Nephron progenitor cell (in vitro differentiated cells): ENCODE data around the gene RARS2.

Experiments
- DNase-seq: peaks from one replicate; pipeline ENCODE4 v3.0.0; 2021
- H3K27ac Mint-ChIP-seq: 2 replicates; pipeline ENCODE4 v1.8.0; 2021; ENCODE audit warnings: mild to moderate bottlenecking, moderate library complexity, mixed read lengths
- H3K27me3 Mint-ChIP-seq: 2 replicates; pipeline ENCODE4 v1.8.0; 2021; ENCODE audit warnings: mild to moderate bottlenecking, low read depth, mixed read lengths; ENCODE audit not compliant: poor library complexity
- H3K36me3 Mint-ChIP-seq: 2 replicates; pipeline ENCODE4 v1.8.0; 2021; ENCODE audit warnings: low read depth, mixed read lengths
- H3K4me1 Mint-ChIP-seq: 2 replicates; pipeline ENCODE4 v1.8.0; 2021; ENCODE audit warnings: mixed read lengths
- H3K4me3 Mint-ChIP-seq: 2 replicates; pipeline ENCODE4 v1.8.0; 2021; ENCODE audit warnings: mild to moderate bottlenecking, moderate library complexity, mixed read lengths
- H3K9me3 Mint-ChIP-seq: 2 replicates; pipeline ENCODE4 v1.8.0; 2021; ENCODE audit warnings: mild to moderate bottlenecking, moderate library complexity, mixed read lengths
- TF ChIP-seq, protein P1 (sequence below): fragments of 200-600 bp; sonication (generic); IDR thresholded peaks from 2 replicates; pipeline ENCODE4 v1.5.0; 2021; ENCODE audit warnings: antibody characterized with exemption

RARS2 gene

DNA sequence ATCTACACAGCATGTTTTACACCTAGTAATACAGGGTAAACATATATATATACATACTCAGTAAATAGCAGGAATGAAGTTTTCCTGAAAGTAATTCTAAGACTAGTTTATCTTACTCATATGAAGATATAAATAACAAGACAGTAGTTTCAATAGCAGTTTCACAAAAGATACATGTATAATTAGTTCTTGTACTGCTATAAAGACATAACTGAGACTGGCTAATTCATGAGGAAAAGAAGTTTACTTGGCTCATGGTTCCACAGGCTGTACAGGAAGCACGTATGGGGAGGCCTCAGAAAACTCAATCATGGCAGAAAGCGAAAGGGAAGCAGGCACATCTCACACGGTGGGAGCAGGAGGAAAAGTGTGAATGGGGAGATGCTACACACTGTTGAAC, 16.9 kb downstream of the RARS2 start:
- Mint-ChIP-seq H3K27me3 (no peaks in the 10 kb centered on the region), H3K4me1 (peaks cover 23% of the 10 kb centered on the region), H3K9me3 (no peaks in the 10 kb centered on the region), H3K27ac (no peak overlapping the region), H3K4me3 (no peak overlapping the region), H3K36me3 (peaks cover 54% of the 10 kb centered on the region)
- DNase-seq, result no peak
- TF ChIP-seq, protein P1, sequence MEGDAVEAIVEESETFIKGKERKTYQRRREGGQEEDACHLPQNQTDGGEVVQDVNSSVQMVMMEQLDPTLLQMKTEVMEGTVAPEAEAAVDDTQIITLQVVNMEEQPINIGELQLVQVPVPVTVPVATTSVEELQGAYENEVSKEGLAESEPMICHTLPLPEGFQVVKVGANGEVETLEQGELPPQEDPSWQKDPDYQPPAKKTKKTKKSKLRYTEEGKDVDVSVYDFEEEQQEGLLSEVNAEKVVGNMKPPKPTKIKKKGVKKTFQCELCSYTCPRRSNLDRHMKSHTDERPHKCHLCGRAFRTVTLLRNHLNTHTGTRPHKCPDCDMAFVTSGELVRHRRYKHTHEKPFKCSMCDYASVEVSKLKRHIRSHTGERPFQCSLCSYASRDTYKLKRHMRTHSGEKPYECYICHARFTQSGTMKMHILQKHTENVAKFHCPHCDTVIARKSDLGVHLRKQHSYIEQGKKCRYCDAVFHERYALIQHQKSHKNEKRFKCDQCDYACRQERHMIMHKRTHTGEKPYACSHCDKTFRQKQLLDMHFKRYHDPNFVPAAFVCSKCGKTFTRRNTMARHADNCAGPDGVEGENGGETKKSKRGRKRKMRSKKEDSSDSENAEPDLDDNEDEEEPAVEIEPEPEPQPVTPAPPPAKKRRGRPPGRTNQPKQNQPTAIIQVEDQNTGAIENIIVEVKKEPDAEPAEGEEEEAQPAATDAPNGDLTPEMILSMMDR, result no peak

DNA sequence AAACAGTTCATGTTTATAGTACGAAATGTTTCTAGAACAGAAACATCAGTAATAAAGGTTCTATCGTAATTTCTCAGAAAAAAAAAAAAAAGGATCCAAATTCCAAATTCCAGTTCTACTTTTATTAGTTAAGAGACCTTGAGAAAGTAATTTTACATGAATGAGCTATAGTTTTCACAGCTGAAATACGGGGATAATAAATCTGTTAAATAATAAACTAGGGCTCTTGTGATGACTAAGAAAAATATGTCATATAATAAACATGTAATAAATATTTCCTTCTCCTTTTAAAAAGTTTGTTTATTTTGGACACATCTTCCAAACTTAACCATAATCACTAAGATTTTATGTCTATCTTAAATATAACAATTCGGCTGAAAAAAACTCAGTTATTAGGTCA, 17.8 kb downstream of the RARS2 start:
- Mint-ChIP-seq H3K27me3 (no peaks in the 10 kb centered on the region), H3K9me3 (no peaks in the 10 kb centered on the region), H3K36me3 (peaks cover 46% of the 10 kb centered on the region), H3K27ac (no peak overlapping the region), H3K4me1 (peaks cover 23% of the 10 kb centered on the region), H3K4me3 (no peak overlapping the region)
- TF ChIP-seq, protein P1, result no peak
- no peak for DNase-seq

DNA sequence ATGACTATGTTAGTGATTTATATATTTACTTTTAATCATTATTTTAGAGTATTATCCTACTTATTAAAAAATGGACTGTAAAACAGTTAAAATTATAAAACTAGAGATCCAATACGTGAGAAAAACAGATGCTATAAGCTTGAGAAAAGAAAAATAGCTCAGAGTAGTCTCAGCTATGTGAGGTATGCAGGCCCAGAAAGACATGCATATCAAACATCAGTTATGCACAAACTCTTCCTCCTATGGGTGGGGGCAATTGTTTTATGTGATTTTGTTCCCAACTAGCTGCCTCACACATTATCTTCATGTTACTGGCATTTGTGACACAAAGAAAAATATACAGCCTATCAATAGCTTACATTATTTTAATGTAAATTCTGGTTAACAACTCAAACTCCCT, 28.8 kb downstream of the RARS2 start:
- H3K27me3 Mint-ChIP-seq, result no peaks in the 10 kb centered on the region
- H3K4me1 Mint-ChIP-seq, result no peaks in the 10 kb centered on the region
- H3K9me3 Mint-ChIP-seq, result no peaks in the 10 kb centered on the region
- H3K4me3 Mint-ChIP-seq, result no peak overlapping the region
- DNase-seq, result no peak
- H3K27ac Mint-ChIP-seq, result no peak overlapping the region
- TF ChIP-seq, protein P1, result no peak
- H3K36me3 Mint-ChIP-seq, result peaks cover 47% of the 10 kb centered on the region

DNA sequence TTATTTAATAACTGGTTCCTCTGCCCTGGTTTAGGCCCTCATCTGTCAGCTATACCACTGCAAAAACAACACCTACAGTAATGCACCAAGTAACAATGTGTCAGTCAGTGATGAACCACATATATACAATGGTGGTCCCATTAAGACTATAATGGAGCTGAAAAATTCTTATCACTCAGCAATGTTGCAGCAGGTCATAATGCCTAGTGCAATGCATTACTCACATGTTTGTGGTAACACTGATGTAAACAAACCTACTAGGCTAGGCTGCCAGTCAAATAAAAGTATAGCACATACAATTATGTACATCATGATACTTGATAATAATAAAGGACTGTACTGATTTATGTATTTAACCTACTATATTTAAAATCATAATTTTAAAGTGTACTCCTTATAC, 31.3 kb downstream of the RARS2 start:
- DNase-seq, result no peak
- Mint-ChIP-seq H3K27me3 (no peaks in the 10 kb centered on the region), H3K27ac (no peak overlapping the region), H3K36me3 (peaks cover 56% of the 10 kb centered on the region), H3K9me3 (no peaks in the 10 kb centered on the region), H3K4me3 (no peak overlapping the region), H3K4me1 (no peaks in the 10 kb centered on the region)
- TF ChIP-seq, protein P1, result no peak

DNA sequence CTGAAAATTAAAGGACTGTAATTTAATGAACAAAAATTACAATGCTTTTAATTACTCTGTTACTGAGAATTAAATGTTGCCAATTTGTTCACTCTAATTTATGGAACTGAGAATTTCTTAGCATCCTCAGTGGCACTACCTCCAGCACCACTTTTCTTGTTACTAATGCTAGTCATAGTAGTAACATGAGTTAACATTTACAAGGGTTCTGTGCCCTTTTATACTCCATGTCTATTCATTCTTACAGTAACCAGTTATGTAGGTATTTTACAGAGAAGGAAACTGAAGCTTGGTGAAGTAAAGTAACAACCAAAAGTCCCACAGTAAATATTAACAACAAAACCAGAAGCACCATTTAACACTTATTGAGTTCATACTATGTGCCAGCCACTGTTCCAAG, 34.3 kb downstream of the RARS2 start:
- Mint-ChIP-seq H3K27ac (no peak overlapping the region), H3K27me3 (no peaks in the 10 kb centered on the region), H3K9me3 (no peaks in the 10 kb centered on the region), H3K4me1 (no peaks in the 10 kb centered on the region), H3K4me3 (no peak overlapping the region), H3K36me3 (peaks cover 59% of the 10 kb centered on the region)
- TF ChIP-seq, protein P1, result no peak
- DNase-seq, result no peak

DNA sequence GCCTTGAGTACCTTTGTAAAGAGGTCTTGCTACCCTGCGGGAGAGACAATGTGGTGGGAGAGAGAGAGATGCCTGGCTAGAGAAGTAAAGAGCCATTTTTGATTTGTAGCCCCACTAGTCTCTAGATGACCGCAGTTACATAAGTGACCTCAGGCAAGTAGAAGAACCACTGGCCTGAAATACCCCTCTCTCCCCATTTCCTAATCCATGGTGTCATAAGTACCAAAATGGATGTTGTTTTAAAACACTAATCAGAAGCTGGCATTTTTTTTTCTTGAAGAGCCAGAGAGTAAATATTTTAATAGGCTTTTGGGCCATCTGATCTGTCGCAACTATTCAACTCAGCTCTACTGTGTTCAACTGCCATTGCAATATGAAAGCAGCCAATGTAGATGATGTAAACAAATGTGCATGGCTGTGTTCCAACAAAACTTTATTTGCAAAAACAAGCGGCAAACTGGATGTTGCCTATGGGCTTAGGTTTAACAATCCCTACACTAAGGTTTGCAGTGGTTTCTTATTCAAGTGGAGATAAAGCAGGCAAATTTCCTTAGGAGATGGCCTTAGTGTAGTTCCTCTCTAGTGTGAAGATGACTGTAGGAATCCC, 36.5 kb downstream of the RARS2 start:
- Mint-ChIP-seq H3K27ac (no peak overlapping the region), H3K27me3 (no peaks in the 10 kb centered on the region), H3K4me3 (no peak overlapping the region), H3K4me1 (no peaks in the 10 kb centered on the region), H3K36me3 (peaks cover 75% of the 10 kb centered on the region), H3K9me3 (no peaks in the 10 kb centered on the region)
- TF ChIP-seq, protein P1, result no peak
- no peak for DNase-seq
